Measurements from ENCODE around the gene HOXC5.

HOXC5 gene

DNA sequence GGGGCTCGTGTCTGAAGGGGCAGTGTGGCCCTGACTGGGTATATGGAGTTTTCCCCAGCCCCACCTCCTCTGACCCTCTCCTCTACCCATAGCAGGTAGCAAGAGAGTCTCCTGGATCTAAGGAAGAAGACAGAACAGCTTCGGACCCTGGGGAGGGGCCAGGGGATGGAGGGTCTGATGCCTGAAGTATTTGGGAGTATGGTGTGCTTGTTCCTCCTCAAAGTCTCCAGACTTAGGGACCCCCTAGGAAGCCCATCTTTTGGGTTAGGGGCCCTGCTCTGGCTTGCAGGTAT lies 24.6 kb upstream of the HOXC5 start:
- no peak for FAIRE-seq

DNA sequence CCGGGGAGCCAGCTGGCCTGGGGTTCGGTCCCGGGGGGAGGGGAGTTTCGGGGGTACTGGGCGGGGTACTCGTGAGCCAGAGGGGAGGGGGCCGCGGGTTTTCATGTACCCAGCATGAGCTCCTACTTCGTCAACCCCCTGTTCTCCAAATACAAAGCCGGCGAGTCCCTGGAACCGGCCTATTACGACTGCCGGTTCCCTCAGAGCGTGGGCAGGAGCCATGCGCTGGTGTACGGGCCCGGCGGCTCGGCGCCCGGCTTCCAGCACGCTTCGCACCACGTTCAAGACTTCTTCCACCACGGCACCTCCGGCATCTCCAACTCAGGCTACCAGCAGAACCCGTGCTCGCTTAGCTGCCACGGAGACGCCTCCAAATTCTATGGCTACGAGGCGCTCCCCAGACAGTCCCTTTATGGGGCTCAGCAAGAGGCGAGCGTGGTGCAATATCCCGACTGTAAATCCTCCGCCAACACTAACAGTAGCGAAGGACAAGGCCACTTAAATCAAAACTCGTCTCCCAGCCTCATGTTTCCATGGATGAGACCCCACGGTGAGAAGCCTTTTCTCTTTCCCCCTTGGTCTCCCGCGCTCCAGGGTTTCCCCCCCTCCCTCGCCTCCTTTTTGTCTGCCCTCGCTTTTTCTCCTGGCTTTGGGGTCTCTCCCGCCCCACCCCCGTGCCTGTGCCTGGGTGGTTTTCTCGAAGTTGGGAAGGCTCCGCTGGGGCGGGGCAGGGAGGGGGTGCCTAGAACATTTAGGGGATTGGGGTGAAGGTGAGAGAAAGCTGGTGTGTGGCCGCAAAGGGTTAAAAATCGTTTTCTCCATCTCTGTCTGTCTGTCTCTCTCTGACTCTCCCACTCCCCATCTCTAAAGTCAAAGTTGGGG lies 23.4 kb upstream of the HOXC5 start:
- FAIRE-seq: no peak

- no peak for FAIRE-seq
Observed at GRCh38 chr12:54010053-54010971, 22.5 kb upstream of the HOXC5 start.

- FAIRE-seq: no peak
Observed at GRCh38 chr12:54010972-54011664, 21.7 kb upstream of the HOXC5 start.

GRCh38 chr12:54011665-54012532 lies 21.0 kb upstream of the HOXC5 start:
- no peak for FAIRE-seq

DNA sequence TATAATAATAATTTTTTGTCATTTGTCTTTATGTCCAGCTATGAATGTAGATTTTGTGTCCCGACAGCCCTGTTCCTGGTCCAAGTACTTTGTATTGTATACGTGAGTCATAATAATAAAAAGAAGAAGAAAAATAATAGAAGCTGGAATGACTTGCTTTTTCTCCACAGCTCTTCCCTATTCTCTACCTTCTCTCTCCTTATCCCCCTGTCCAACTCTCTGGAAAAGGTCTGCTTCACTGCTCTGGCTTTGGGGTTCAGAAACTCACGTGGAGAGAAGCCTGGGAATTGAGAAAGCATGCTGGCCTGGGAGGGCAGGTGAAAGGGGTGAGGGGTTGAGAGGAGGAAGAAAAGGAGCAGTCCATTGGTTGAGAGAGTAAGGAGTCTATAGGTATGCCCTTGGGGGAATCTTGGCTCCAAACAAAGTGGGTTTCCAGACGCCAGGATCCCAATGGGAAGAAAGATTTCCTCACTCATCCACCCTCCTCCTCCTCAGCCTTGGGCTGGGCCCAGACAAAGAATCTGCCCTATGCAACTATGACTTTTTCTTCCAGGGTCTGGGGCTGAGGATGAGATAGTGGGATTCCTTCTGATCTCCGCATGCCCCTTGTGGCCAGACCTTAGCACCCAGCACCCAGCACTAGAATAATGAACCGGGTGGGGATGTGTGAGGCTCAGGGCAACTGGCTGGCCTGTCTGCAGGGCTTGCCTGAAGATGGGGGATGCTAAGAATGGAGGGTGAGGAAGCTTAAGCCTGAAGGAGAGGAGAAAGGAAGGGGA lies 20.0 kb upstream of the HOXC5 start:
- no peak for FAIRE-seq

DNA sequence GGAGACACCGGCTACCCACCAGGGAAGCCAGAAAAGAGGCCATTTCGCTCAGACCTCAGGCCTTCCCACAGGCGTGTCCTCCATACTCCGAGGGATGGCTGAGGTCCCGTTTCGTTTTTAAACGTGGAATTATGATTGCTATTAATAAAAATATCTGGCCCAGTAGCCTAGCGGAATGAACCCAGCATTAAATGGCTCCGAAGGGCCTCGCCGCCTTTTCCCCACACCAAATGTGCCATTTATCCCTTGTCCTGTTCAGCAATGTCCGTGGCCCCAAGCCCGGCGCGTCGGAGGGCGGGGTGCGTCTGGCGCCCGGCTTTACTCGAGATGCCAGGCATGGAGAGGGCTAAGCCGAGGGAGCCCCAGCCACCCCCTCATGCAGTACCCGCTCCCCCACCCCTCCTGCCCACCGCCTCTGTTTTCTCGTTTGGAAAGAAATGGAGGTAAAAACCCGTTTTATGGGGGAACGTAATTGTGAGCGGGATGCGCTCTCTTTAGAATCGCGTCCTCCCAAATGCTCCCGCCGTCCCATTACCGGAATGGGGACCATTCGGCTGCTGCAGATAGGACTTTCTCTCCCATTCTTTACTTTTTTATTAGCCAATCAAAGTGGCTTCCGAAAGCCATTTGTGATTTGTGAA lies 18.4 kb upstream of the HOXC5 start:
- no peak for FAIRE-seq

DNA sequence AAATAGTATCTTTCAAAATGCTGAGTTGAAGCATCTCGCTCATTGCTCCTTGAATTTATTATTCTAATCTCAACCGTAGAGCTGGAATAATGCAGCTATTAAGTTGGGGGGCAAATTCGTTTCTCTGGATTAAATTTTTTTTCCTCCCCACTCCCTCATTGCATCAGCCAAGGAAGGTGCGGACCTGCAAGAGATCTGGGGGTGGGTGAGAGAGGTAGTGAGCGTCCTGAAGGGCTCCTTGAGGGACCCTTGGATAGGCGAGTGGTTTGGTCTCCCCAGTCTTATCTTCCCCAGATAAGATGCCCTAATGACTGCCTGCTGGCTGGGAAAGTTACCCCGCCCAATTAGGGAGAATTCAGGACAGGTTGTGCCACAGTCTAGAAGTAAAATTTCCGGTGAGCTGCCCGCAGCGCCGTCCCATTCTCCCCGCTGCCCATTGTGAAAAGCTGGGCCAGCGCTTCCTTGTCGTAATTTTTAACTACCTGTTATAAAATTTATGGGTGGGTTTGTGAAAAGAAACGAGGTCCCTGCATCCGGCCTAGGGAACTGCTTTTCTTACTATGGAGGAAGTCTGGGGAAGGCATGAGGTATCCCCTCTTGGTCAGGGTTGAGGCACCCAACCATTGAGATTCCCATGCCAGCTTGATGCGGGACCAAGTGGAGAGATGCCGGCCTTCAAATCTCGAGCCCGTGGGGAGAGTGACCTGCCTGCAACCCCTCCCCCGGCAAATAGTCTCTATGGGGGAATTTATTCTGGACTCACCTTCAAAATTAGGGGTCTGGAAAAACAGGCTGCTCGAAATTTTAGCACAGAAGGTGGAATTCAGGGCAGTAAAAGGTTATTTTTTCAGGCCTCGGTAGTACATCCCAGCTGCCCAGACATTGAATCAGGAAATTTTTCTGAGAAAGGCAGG lies 17.6 kb upstream of the HOXC5 start:
- no peak for FAIRE-seq

DNA sequence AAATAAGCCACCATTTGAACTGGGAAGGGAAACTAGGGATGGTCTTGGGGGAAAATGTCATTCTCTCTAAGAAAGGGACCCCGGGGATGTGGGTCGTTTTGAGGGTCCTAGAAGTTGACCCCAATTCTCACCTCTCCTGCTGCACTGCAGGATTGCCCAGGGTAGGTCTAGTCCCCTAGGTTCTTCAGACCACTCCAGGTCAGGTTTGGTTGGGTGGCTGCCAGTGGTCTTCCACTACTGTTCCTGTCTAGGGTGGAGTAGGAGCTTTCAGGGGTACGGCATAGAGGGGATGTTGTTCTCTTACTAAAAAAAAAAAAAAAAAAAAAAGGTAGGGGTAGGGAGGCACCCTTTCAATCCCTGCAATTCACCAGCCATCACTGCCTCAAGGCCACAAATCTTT lies 16.8 kb upstream of the HOXC5 start:
- FAIRE-seq: no peak

DNA sequence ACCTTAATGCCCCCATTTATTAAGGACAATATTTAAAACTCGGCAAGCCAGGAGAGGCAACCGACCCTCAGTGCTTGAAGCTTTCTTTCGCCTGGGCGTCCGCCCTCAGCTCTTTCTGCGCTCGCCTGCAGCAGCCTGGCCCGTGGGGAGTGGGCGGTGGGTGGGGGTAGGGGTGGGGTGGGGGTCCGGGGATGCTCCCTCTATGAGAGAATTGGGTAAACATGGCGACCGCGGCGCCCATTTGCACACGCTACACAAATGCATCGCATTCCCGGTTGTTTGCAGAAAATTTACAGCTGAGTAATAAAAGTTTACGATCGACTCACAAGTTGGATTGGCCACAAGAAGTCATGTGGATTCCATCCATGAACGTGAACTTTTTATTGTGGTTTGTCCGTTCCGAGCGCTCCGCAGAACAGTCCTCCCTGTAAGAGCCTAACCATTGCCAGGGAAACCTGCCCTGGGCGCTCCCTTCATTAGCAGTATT lies 16.3 kb upstream of the HOXC5 start:
- FAIRE-seq: peak; percentile 4

DNA sequence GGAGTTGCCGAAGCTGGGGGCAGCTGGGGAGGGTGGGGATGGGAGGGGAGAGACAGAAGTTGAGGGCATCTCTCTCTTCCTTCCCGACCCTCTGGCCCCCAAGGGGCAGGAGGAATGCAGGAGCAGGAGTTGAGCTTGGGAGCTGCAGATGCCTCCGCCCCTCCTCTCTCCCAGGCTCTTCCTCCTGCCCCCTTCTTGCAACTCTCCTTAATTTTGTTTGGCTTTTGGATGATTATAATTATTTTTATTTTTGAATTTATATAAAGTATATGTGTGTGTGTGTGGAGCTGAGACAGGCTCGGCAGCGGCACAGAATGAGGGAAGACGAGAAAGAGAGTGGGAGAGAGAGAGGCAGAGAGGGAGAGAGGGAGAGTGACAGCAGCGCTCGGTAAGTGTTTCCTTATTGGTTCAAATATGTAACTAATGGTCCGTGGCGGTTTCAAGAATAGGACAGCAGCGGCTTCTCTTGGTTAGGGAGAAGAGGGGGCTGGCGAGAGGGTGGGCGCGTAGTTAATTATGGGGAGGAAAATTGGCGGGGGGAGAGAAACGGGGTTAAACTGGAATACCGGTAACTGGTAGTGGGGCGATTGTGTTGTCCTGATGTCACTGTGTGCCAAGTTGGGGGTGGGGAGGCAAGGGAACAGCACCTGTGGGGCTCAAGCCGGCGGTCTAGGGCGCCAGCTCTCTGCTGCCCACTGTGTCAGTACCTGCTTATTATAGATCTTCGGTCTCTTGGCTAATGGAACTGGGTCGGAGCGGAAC lies 15.6 kb upstream of the HOXC5 start:
- FAIRE-seq: no peak

- no peak for FAIRE-seq
Observed at GRCh38 chr12:54017878-54018467, 14.9 kb upstream of the HOXC5 start.

GRCh38 chr12:54018468-54018984 lies 14.3 kb upstream of the HOXC5 start:
- FAIRE-seq: no peak

DNA sequence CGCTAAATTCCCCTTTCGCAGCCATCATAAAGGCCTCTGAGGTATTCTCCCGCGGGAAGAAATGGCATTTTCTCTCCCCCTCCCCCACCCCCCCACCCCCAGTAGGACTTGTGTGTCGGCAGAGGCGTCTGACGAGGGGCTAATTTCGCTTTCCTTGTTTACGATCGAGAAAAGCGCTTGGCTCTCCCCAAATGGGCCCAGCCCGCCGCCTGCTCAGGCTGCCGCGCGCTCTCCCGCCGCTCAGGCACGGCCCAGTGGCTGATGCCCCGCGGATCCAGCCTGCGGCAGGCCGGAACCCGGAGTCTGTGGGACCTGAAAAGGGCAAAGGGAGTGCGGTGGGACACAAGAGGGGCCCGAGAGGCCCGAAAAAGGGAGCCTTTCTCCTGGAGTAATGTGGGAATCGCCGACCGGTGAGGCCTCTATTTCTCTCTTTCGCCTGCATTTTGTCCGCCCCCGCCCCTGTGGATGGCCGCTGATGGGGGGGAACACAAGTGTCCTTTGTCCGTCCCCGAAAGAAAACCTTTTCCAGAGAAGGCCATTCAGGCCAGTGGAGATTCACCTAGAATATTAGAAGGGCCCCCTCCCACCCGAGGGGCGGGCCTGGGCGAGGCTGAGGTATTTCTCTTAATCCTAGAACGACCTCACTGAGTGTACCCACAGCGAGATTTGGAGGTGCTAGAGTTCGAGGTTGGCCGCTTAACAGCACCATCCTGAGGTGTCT lies 13.6 kb upstream of the HOXC5 start:
- FAIRE-seq: no peak

GRCh38 chr12:54019924-54020590 lies 12.8 kb upstream of the HOXC5 start:
- no peak for FAIRE-seq

DNA sequence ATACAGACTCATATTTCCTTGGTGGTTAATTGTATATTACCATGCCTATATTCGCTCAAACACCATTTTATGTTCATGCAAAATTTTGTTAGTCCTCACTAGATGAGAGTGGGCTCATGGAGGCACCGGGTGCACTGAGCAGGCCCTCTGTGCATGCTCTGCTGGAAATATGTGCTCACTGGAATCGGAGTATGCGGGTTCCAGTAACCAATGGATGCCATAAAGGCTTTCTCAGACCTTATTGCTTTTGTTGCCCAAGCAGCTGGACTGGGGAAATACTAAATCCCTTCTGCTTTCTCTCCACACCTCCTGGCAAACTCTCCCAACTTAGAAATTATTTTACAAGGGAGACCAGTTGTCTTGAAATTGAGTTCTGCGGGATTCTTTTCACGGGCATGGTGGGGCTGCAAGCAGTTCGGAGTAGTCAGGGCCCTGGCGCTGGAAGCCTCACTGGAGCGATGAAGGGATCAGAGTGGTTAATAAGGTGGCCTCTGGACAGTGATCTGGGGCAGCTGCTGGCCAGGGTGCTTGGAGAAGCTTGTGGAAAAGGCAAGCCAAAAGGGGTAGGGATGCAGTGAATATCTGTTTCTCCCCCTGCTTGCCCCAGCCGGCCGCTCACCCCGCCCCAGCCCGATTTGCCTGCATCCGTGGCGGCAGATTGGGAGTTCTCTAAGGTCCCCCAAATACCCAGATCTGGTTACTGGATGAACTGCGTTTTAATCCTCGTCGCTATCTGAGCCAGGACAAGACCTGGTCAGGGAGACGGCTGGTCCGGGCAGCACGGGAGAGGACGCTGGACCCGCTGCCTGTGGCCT lies 12.1 kb upstream of the HOXC5 start:
- FAIRE-seq: no peak

All from endometrium (tissue), 2 donors.